ENCODE data around the gene SPHK2.

GRCh38 chr19:48591021-48591420, 28.3 kb upstream of the SPHK2 start:
- no peak for TF ChIP-seq PKNOX1 (IDR thresholded peaks at IDR 0.05)
- TF ChIP-seq FOXA1 (IDR thresholded peaks at IDR 0.05), result no peak
- TF ChIP-seq ELF4 (IDR thresholded peaks at IDR 0.05), result no peak
- no peak for TF ChIP-seq L3MBTL2 (conservative IDR thresholded peaks at IDR 0.05)
- no peak for TF ChIP-seq NFRKB (IDR thresholded peaks at IDR 0.05)
